WTC11 (cell line): ENCODE data around the gene SH3BGR. TPM values are rescaled to one million over a fixed set of nuclear protein-coding genes. Genes with fewer than 3 reads are reported as not detected.
"Not testable (repeated sequence)": the region's sequence is repeated elsewhere in the genome, so short reads cannot be mapped to it uniquely, and the experiment has no call there.

Experiments
- ATAC-seq: fragments of 200-7000 bp; cut with Tn5 transposase; 2 replicates; pipeline ENCODE4 v1.10.0; 2021; ENCODE audit warnings: mild to moderate bottlenecking, moderate library complexity
- CTCF ChIA-PET: fragments of 300-600 bp; sonication (Branson Sonifier 250); formaldehyde crosslinking; loops from one replicate; lab custom pipeline; 2021; ENCODE audit warnings: antibody characterized with exemption; lab: Charles Lee
- POLR2A ChIA-PET: fragments of 350-600 bp; sonication (Branson Sonifier 250); formaldehyde crosslinking; loops from one replicate; lab custom pipeline; 2021; ENCODE audit warnings: antibody characterized with exemption; lab: Charles Lee
- DNase-seq: peaks from one replicate; pipeline ENCODE4 v3.0.0; 2021; ENCODE audit warnings: low spot score
- H3K27ac Mint-ChIP-seq: 2 replicates; pipeline ENCODE4 v1.8.0; 2021; ENCODE audit warnings: mixed read lengths
- H3K27me3 Mint-ChIP-seq: 2 replicates; pipeline ENCODE4 v1.8.0; 2021; ENCODE audit warnings: low read depth, mild to moderate bottlenecking, moderate library complexity, mixed read lengths
- H3K36me3 Mint-ChIP-seq: 2 replicates; pipeline ENCODE4 v1.8.0; 2021; ENCODE audit warnings: mixed read lengths
- H3K4me1 Mint-ChIP-seq: 2 replicates; pipeline ENCODE4 v1.8.0; 2022; ENCODE audit warnings: mixed read lengths
- H3K4me3 Mint-ChIP-seq: 2 replicates; pipeline ENCODE4 v1.8.0; 2021; ENCODE audit warnings: mild to moderate bottlenecking, moderate library complexity, mixed read lengths
- H3K9me3 Mint-ChIP-seq: 2 replicates; pipeline ENCODE4 v1.8.0; 2021; ENCODE audit warnings: mixed read lengths
- ETV6 ChIP-seq: sonication (generic); formaldehyde crosslinking; IDR thresholded peaks from 2 replicates; pipeline ENCODE4 v1.8.1; 2022; ENCODE audit warnings: mild to moderate bottlenecking, missing genetic modification reagents
- FOXJ3 ChIP-seq: sonication (generic); formaldehyde crosslinking; IDR thresholded peaks from 2 replicates; pipeline ENCODE4 v1.9.0; 2021; ENCODE audit warnings: missing genetic modification reagents, mild to moderate bottlenecking, borderline replicate concordance
- GTF2I ChIP-seq: fragments of 250-450 bp; sonication (Bioruptor Pico); conservative IDR thresholded peaks from 2 replicates; pipeline ENCODE4 v1.4.0; 2021; ENCODE audit warnings: mild to moderate bottlenecking
- MAX ChIP-seq: sonication (generic); formaldehyde crosslinking; IDR thresholded peaks from 2 replicates; pipeline ENCODE4 v1.8.0; 2022; ENCODE audit warnings: mild to moderate bottlenecking, missing genetic modification reagents
- MXD4 ChIP-seq: fragments of 250-450 bp; sonication (Bioruptor Pico); IDR thresholded peaks from 2 replicates; pipeline ENCODE4 v1.8.0; 2021; ENCODE audit warnings: mild to moderate bottlenecking, moderate library complexity, borderline replicate concordance
- NFE2L1 ChIP-seq: sonication (generic); formaldehyde crosslinking; IDR thresholded peaks from 2 replicates; pipeline ENCODE4 v1.8.1; 2023; ENCODE audit warnings: missing genetic modification reagents
- NFYB ChIP-seq: sonication (generic); formaldehyde crosslinking; conservative IDR thresholded peaks from 2 replicates; pipeline ENCODE4 v1.8.0; 2022; ENCODE audit warnings: low read depth, missing genetic modification reagents
- NR1H2 ChIP-seq: sonication (generic); formaldehyde crosslinking; IDR thresholded peaks from 2 replicates; pipeline ENCODE4 v1.9.0; 2021; ENCODE audit warnings: mild to moderate bottlenecking, moderate library complexity, missing genetic modification reagents
- SP1 ChIP-seq: sonication (generic); formaldehyde crosslinking; conservative IDR thresholded peaks from 2 replicates; pipeline ENCODE4 v1.8.1; 2022; ENCODE audit warnings: missing genetic modification reagents
- STAT6 ChIP-seq: sonication (generic); formaldehyde crosslinking; conservative IDR thresholded peaks from 2 replicates; pipeline ENCODE4 v1.8.1; 2023; ENCODE audit warnings: mild to moderate bottlenecking, low read depth, missing genetic modification reagents, moderate library complexity
- TEAD1 ChIP-seq: sonication (generic); formaldehyde crosslinking; IDR thresholded peaks from 2 replicates; pipeline ENCODE4 v1.8.0; 2022; ENCODE audit warnings: mild to moderate bottlenecking, missing genetic modification reagents
- USF2 ChIP-seq: sonication (generic); formaldehyde crosslinking; IDR thresholded peaks from 2 replicates; pipeline ENCODE4 v1.8.1; 2023; ENCODE audit warnings: mild to moderate bottlenecking, missing genetic modification reagents, moderate library complexity
- ZNF121 ChIP-seq: sonication (generic); formaldehyde crosslinking; IDR thresholded peaks from 2 replicates; pipeline ENCODE4 v1.8.0; 2023; ENCODE audit warnings: missing genetic modification reagents
- ZNF425 ChIP-seq: fragments of 250-450 bp; sonication (Bioruptor Pico); conservative IDR thresholded peaks from 2 replicates; pipeline ENCODE4 v1.9.0; 2021; ENCODE audit warnings: mild to moderate bottlenecking
- total RNA-seq: library from RNA; stranded (reverse); gene quantifications from 3 replicates; pipeline ENCODE4 v1.2.3, GENCODE V29; 2021

SH3BGR gene
- total RNA-seq, 1 experiment from 2014 or later = 3.2 TPM

- H3K36me3 Mint-ChIP-seq = peaks cover 44% of the 10 kb centered on the region
Observed at GRCh38 chr21:39536835-39537234, 85.1 kb downstream of the SH3BGR start.

GRCh38 chr21:39537571-39537970 lies 85.8 kb downstream of the SH3BGR start:
- ChIA-PET CTCF (no interaction called here), POLR2A (no interaction called here)
- Mint-ChIP-seq H3K9me3 (peaks cover 52% of the 10 kb centered on the region), H3K36me3 (peaks cover 51% of the 10 kb centered on the region), H3K27me3 (peaks cover 21% of the 10 kb centered on the region), H3K4me3 (peak overlapping the region; percentile 11), H3K4me1 (peaks cover 49% of the 10 kb centered on the region), H3K27ac (peak overlapping the region; percentile 98)
- ATAC-seq (peak; percentile 98), DNase-seq (no peak)
- peak; percentile 22; the same call in 1 of the 2 replicates for TF ChIP-seq TEAD1 (CRISPR knock-in tag)
- TF ChIP-seq ETV6 (CRISPR knock-in tag) = 0 out of 2 replicates have a peak, but pooled peaks have one; percentile 45
- 0 out of 2 replicates have a peak, but pooled peaks have one; percentile 72 for TF ChIP-seq FOXJ3 (CRISPR knock-in tag)
- TF ChIP-seq NR1H2 (CRISPR knock-in tag) = no peak
- TF ChIP-seq ZNF425 (CRISPR knock-in tag) = no peak
- TF ChIP-seq MAX = 0 out of 2 replicates have a peak, but pooled peaks have one; percentile 33
- TF ChIP-seq SP1 = 0 out of 2 replicates have a peak, but pooled peaks have one; percentile 38
- peak; percentile 79; the same call in 1 of the 2 replicates for TF ChIP-seq NFE2L1 (CRISPR knock-in tag)

More at GRCh38 chr21:39536835-39537234, 85.1 kb downstream of the SH3BGR start:
- peaks cover 45% of the 10 kb centered on the region for H3K9me3 Mint-ChIP-seq
- no peak for ATAC-seq
- TF ChIP-seq ZNF121 (CRISPR knock-in tag) = peak; percentile 94
- TF ChIP-seq STAT6 = no peak
- TF ChIP-seq GTF2I (CRISPR knock-in tag) = peak; percentile 80; the same call in 1 of the 2 replicates
- TF ChIP-seq, all 79 proteins: peak for 2
- POLR2A ChIA-PET = no interaction called here
- Mint-ChIP-seq H3K4me1 (peaks cover 52% of the 10 kb centered on the region), H3K27me3 (peaks cover 21% of the 10 kb centered on the region), H3K4me3 (no peak overlapping the region), H3K27ac (peak overlapping the region; percentile 98)
- no peak for DNase-seq
- CTCF ChIA-PET = interaction anchor here (0.6 kb wide), 2 partner anchors 19 to 1753 kb away, joined by 3 to 4 read pairs; no protein-coding TSS in a partner anchor

GRCh38 chr21:39538453-39539042 lies 86.8 kb downstream of the SH3BGR start:
- H3K4me1 Mint-ChIP-seq = peaks cover 49% of the 10 kb centered on the region
- POLR2A ChIA-PET = no interaction called here
- H3K4me3 Mint-ChIP-seq = no peak overlapping the region
- DNase-seq = no peak
- peaks cover 21% of the 10 kb centered on the region for H3K27me3 Mint-ChIP-seq
- H3K9me3 Mint-ChIP-seq = peaks cover 56% of the 10 kb centered on the region
- no peak for ATAC-seq
- CTCF ChIA-PET = interaction anchor here (0.9 kb wide), 1 partner anchor 137 kb away, joined by 3 read pairs; no protein-coding TSS in a partner anchor
- 0 out of 2 replicates have a peak, but pooled peaks have one; percentile 10 for TF ChIP-seq USF2 (CRISPR knock-in tag)
- TF ChIP-seq NR1H2 (CRISPR knock-in tag) = no peak
- no peak for TF ChIP-seq NFYB (CRISPR knock-in tag)
- no peak for TF ChIP-seq MXD4 (CRISPR knock-in tag)
- H3K27ac Mint-ChIP-seq = peak overlapping the region; percentile 98
- peaks cover 54% of the 10 kb centered on the region for H3K36me3 Mint-ChIP-seq

GRCh38 chr21:39540367-39540766 lies 88.6 kb downstream of the SH3BGR start:
- CTCF ChIA-PET, POLR2A ChIA-PET, H3K27ac Mint-ChIP-seq, H3K4me3 Mint-ChIP-seq, DNase-seq, ATAC-seq: not testable (repeated sequence)
- Mint-ChIP-seq H3K9me3 (peaks cover 55% of the 10 kb centered on the region), H3K36me3 (peaks cover 60% of the 10 kb centered on the region), H3K27me3 (peaks cover 21% of the 10 kb centered on the region), H3K4me1 (peaks cover 44% of the 10 kb centered on the region)
